Fibroblast of peridontal ligament (primary cell): ENCODE measurements around the gene ZNF580.
A peak's percentile ranks its signal among the peaks of the same experiment; 100 is the strongest.

ENCODE experiments used
- DNase-seq: peaks from one replicate; pipeline ENCODE4 v3.0.0-alpha.2; 2010; ENCODE audit errors: extremely low read depth

The ZNF580 gene

GRCh38 chr19:55640577-55641425 is at the start of gene ZNF580:
ZNF580 (plus strand) TSS chr19:55641002; CDS start chr19:55642509, 1,507 bp downstream.
- peak; percentile 79 for DNase-seq

DNA sequence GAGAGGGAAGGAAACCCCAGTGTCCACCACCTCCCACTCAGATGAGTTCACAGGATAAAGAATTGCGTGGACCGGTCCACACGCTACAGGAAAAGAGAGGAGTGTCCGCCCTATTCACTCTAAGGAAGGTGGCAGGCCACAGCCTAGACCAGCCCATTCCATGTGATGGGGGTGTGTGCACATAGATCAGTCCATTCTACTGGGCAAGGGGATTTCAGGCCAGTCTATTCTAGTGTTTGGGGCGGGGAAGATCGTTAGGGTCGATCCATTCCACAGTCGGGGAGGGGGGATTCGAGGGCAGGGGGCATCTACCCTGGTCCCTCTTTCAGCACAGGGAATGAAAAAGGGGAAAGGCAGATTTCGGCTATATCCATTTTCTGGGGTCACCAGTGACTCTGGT is 49.2 kb upstream of the ZNF580 start:
- no peak for DNase-seq

DNA sequence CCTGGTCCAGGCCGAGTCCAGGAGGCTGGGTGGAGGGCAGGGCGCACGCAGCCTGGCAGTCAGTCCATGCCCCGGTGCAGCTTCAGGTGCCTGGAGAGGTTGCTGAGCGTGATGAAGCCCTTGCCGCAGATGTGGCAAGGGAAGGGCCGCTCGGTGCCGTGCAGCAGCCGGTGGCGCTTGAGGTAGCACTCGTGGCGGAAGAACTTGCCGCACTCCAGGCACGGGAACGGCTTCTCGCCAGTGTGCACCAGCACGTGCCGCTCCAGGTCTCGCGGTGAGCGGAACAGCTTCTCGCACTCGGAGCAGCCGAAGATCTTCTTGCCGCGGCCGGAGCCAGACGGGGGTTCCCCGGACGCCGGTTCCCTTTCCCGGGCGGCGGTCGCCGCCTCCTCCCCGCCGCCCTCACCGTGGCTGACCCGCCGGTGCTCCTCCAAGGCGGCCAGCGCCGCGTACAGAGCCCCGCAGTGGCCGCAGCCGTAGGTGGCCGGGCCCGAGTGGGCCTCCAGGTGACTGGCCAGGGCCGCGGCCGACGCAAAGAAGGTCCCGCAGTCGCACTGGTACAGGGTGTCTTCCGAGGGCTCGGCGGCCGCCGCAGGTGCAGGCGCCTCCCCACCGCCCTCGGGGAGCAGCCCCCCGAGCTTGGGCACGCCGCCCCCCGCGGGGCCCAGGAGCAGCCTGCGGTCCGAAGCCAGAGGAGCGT is 48.3 kb upstream of the ZNF580 start:
- no peak for DNase-seq

GRCh38 chr19:55593096-55593772 is 47.6 kb upstream of the ZNF580 start:
- DNase-seq = no peak

- no peak for DNase-seq
Observed at GRCh38 chr19:55594996-55595545, 45.7 kb upstream of the ZNF580 start.

- DNase-seq = no peak
Observed at GRCh38 chr19:55596304-55596703, 44.5 kb upstream of the ZNF580 start.

- DNase-seq = no peak
Observed at GRCh38 chr19:55597501-55597921, 43.3 kb upstream of the ZNF580 start.

- no peak for DNase-seq
Observed at GRCh38 chr19:55598034-55598433, 42.8 kb upstream of the ZNF580 start.

DNA sequence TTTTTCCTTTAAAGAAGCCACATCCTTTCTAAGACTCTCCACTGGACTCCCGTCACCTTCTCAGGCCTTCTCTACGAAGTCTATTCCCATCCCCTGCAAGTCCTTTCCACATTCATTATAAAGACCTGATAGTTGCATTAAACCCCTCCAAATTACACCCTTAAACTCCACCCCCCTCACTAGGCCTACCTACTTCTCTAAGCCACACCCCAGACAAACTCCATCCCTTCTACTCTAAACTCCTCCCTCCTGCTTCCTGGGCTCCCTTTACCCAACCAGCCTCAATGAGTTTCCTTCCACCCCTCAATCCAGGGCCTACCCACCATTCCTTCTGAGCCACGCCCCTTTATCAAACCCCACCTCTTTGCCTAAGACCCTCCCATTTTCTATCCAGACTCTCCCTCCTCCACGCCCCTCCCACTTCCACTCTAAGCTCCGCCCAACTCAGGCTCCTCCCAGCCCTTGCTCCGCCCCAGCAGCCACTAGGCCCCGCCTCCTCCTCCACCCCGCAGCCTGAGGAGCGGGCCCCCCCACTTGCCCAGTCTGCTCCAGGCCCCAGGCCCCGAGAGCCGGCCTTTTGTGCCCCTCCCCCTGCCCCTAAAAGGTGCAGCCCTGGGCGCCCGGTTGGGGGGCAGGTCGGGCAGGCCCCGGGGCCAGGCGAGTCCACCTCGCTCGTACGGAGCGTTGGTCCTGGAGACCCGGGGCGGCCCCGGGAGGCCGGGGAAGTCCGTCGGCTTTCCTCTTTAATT is 41.9 kb upstream of the ZNF580 start:
- DNase-seq = peak; percentile 96

- peak; percentile 99 for DNase-seq
Observed at GRCh38 chr19:55599468-55599841, 41.3 kb upstream of the ZNF580 start, which contains the start of gene FIZ1. FIZ1 (minus strand) TSS chr19:55599517; CDS start chr19:55597865, 1,652 bp downstream.

DNA sequence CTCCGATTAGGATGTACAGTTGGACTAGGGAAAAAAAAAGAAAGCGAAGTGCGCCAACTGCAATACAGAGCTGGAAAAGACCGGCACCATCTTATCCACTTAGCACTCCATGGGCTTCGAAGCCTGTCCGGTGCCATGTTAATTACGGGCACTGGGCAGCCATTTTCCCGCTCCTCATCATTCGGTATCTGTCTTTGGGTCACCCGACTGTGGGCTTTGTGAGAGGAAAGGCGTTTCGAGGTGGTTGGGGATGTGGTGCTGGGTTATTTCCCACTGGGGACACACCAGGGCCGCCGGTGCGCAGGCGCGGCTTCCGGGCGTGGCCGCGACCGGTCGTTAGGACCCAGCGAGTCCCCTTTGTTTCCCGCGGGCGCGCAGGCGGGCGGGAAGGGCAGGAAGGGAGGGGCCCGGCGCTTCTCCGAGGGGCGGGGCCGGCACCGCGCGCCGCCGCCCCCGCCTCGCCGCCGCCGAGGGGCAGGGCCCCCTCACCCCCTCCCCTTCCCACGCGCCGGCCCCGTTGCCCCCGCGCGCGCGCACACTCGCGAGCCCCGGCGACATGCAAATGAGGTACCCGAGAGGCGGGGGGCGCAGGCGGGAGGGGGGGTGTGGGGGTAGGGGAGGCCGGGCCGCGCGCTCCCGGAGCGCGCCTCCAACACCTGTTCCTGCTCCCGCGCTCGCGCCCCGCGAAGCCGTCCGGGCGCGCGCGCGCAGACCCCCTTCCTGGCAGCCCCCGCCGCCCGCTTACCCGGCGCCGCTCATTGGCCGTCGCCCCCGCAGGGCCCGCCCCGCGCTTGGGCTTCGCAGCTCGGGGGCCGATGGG is 40.8 kb upstream of the ZNF580 start, which contains the start of gene ZNF524:
Gene ZNF524, plus strand, starts transcription at position 447 of the 820 bp plus-strand sequence. CDS start 1,825 bp downstream, outside the sequence.
- DNase-seq = peak; percentile 88

GRCh38 chr19:55600662-55601028 is 40.2 kb upstream of the ZNF580 start:
- no peak for DNase-seq

DNA sequence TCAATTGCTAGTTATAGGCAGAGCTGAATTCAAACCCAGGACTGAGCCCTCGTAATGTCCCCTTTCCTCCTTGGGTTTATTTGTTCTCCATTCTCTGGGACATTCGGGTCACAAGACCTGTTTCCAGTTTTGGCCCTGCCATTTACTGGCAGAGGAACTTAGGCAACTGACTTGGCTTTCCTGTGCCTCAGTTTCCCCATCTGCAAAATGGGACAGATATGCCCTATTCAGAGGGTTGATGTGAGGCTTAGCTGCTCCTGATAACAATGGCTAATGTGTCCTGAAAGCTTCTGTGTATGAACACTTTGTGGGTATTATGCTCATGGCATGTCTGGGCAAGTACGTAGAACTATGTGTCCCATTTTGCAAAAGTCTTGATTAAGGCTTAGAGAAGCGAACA is 39.7 kb upstream of the ZNF580 start:
- no peak for DNase-seq

GRCh38 chr19:55602104-55603001 is 38.4 kb upstream of the ZNF580 start:
- no peak for DNase-seq

DNA sequence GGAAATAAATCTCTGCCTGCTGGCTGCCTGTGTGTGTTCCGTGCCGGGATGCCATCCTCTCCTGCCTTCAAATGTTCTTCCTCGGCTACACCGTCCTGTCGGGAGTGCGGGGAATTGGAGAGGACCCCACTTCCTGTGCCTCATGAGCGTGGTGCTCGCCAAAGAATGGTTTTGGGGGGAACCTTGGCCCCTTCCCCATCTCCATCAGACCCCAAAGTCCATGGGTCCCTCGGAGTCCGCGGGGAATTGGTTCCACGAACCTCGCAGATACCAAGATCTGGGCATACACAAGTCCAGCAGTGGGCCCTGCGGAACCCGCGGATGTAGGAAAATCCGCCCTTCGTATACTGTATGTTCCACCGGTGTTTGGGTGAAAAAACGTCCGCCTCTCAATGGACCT is 37.7 kb upstream of the ZNF580 start:
- no peak for DNase-seq

DNA sequence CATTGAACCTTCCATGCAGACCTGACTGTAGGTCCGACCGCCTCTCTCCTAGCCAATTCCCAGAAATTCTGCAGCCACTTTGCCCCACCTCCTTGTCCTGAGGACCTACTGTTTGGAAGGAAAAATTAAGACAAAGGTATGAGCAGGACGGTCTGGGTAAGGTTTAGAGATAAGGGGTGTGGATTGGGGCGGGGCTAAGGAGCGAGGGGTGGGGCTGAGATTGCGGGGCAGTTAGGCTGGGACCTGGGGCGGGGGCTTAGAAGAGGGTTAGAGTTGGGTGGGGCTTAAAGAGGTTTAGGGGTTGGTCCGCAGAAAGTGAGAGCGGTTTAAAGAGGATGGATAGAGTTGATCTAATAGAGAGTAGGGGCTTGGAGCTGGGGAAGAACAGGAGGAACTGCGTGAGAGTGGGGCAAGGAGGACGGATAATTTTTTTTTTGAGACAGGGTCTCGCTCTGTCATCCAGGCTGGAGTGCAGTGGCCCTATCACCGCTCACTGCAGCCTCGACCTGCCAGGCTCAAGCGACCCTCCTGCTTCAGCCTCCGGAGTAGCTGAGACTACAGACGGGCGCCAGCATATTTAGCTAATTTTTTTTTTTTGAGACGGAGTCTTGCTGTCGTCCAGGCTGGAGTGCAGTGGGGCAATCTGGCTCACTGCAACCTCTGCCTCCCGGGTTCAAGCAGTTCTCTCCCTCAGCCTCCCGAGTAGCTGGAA is 37.1 kb upstream of the ZNF580 start:
- DNase-seq = no peak

- DNase-seq = peak; percentile 95
Observed at GRCh38 chr19:55605207-55605636, 35.6 kb upstream of the ZNF580 start.

GRCh38 chr19:55605637-55606470 is 34.9 kb upstream of the ZNF580 start, which contains the start of gene ZNF865:
ZNF865 (plus strand) TSS chr19:55605647; CDS start chr19:55613619, 7,972 bp downstream.
- peak; percentile 78 for DNase-seq
